Aorta (tissue), 5 donors: ENCODE measurements around the gene SHBG. TPM values are rescaled to one million over a fixed set of nuclear protein-coding genes. Genes with fewer than 3 reads are reported as not detected.

Source experiments
- ATAC-seq: fragments of 200-7000 bp; cut with Tn5 transposase; one replicate; pipeline ENCODE4 v1.9.1; 2022; ENCODE audit warnings: moderate library complexity; ENCODE audit not compliant: low FRiP score
- DNase-seq, 2 donors: peaks; one replicate each; pipeline ENCODE4 v3.0.0-alpha.2; 2020
- H3K27ac ChIP-seq, 2 donors: one replicate each; pipeline ENCODE4 v1.5.1; 2013; ENCODE audit warnings: low read length in 2 of 2, mild to moderate bottlenecking in 2 of 2, moderate library complexity in 2 of 2, control low read depth in 1 of 2, inconsistent platforms in 1 of 2, low read depth in 1 of 2
- H3K27me3 ChIP-seq, 2 donors: one replicate each; pipeline ENCODE4 v1.6.1; 2013; ENCODE audit warnings: control low read depth in 1 of 2, low read length in 1 of 2, mild to moderate bottlenecking in 1 of 2, moderate library complexity in 1 of 2; ENCODE audit not compliant: insufficient read depth in 2 of 2, control insufficient read depth in 1 of 2
- H3K36me3 ChIP-seq, 2 donors: one replicate each; pipeline ENCODE4 v1.6.1; 2013; ENCODE audit warnings: control low read depth in 1 of 2, low read length in 1 of 2, mild to moderate bottlenecking in 1 of 2; ENCODE audit not compliant: insufficient read depth in 2 of 2, control insufficient read depth in 1 of 2
- H3K4me1 ChIP-seq, 2 donors: one replicate each; pipeline ENCODE4 v1.6.1; 2013; ENCODE audit warnings: low read length in 2 of 2, control low read depth in 1 of 2, mild to moderate bottlenecking in 1 of 2, moderate library complexity in 1 of 2; ENCODE audit not compliant: insufficient read depth in 2 of 2, control insufficient read depth in 1 of 2
- H3K4me3 ChIP-seq, 2 donors: one replicate each; pipeline ENCODE4 v1.5.1; 2013; ENCODE audit warnings: low read length in 2 of 2, control low read depth in 1 of 2, mild to moderate bottlenecking in 1 of 2
- H3K9me3 ChIP-seq: one replicate; pipeline ENCODE4 v1.6.1; 2013; ENCODE audit warnings: mild to moderate bottlenecking, low read length; ENCODE audit not compliant: control insufficient read depth
- WGBS, 2 donors: extraction: QIAGEN DNeasy Blood & Tissue Kit; methylation state at CpG; one replicate each; pipeline ENCODE4 v1.1.7; 2013; 5-methylcytosine and 5-hydroxymethylcytosine counted together
- intact Hi-C, 2 donors: fragments of 100-400 bp; cut with DNase I; formaldehyde crosslinking; loops; one replicate each; pipeline versions ENCODE4 v1.14.2 to v1.15.0; 2022
- polyA plus RNA-seq, 2 donors: library from polyadenylated mRNA; stranded (reverse); fragments of 200-250 nt; gene quantifications; one replicate each; pipeline ENCODE4 v1.2.3, GENCODE V29; 2013
- total RNA-seq, 2 donors: library from RNA; stranded (reverse); fragmentation: NEBNext Ultra II Directional; extraction: Animal tissue kit (Norgen Biotek cat#: 25700); gene quantifications; one replicate each; pipeline ENCODE4 v1.2.1, GENCODE V29; 2021
- donor health status: healthy with polysubstance abuse.
- donor health status: Bipolar disorder and iron deficiency.
- donor health status: DM: no; HTN: no; CAD: no.
- donor health status: DM: no; HTN: no; CAD: no.
- donor health status: DM: yes; HTN: yes; CAD: no.

SHBG gene
- total and polyA plus RNA-seq, 4 donors: 0.20 to 0.33 TPM; not detected in 2

GRCh38 chr17:7651097-7651664, 21.2 kb downstream of the SHBG start:
- intact Hi-C loops: no loop called here
- Histone ChIP-seq H3K36me3 (no peaks in the 10 kb centered on the region), H3K4me1 (no peaks in the 10 kb centered on the region)

GRCh38 chr17:7651665-7652387, 21.9 kb downstream of the SHBG start:
- ATAC-seq: no peak
- H3K9me3 ChIP-seq: peaks cover 2% of the 10 kb centered on the region
- no peaks in the 10 kb centered on the region for H3K4me1 ChIP-seq
- no peak overlapping the region for H3K27ac ChIP-seq
- intact Hi-C loops: no loop called here
- no peaks in the 10 kb centered on the region for H3K36me3 ChIP-seq
- DNase-seq: peak in 1 of 2 donors; percentile 72
- peak overlapping the region in 1 of 2 donors; percentile 1 for H3K4me3 ChIP-seq
- H3K27me3 ChIP-seq: no peaks in the 10 kb centered on the region
- 2 to 5% methylated on average over 33 to 54 of the region's 54 CpGs for WGBS, 2 donors

More at GRCh38 chr17:7651097-7651664, 21.2 kb downstream of the SHBG start:
- 1% methylated on average over 43 to 45 of the region's 45 CpGs for WGBS, 2 donors
- Histone ChIP-seq H3K4me3 (peak overlapping the region in 1 of 2 donors; percentile 1), H3K9me3 (peaks cover 2% of the 10 kb centered on the region), H3K27me3 (no peaks in the 10 kb centered on the region), H3K27ac (no peak overlapping the region)
- DNase-seq (peak in 1 of 2 donors; percentile 66), ATAC-seq (no peak)

GRCh38 chr17:7652388-7653356, 22.7 kb downstream of the SHBG start:
- Histone ChIP-seq H3K27ac (no peak overlapping the region), H3K36me3 (no peaks in the 10 kb centered on the region), H3K9me3 (no peaks in the 10 kb centered on the region), H3K4me1 (peaks cover 0 to 3% of the 10 kb centered on the region in 2 donors), H3K27me3 (no peaks in the 10 kb centered on the region), H3K4me3 (no peak overlapping the region)
- 35 to 37% methylated on average over 12 of the region's 12 CpGs for WGBS, 2 donors
- ATAC-seq (no peak), DNase-seq (no peak)
- intact Hi-C loops: no loop called here

GRCh38 chr17:7654832-7655540, 25.1 kb downstream of the SHBG start:
- intact Hi-C loops: no loop called here
- Histone ChIP-seq H3K4me3 (no peak overlapping the region), H3K27me3 (no peaks in the 10 kb centered on the region), H3K36me3 (no peaks in the 10 kb centered on the region), H3K4me1 (peaks cover 0 to 3% of the 10 kb centered on the region in 2 donors), H3K27ac (no peak overlapping the region), H3K9me3 (no peaks in the 10 kb centered on the region)
- no peak for ATAC-seq
- DNase-seq: no peak
- WGBS, 2 donors: 81 to 82% methylated on average over 16 of the region's 16 CpGs

- Histone ChIP-seq H3K4me1 (peaks cover 0 to 3% of the 10 kb centered on the region in 2 donors), H3K4me3 (no peak overlapping the region), H3K9me3 (no peaks in the 10 kb centered on the region), H3K36me3 (no peaks in the 10 kb centered on the region), H3K27ac (no peak overlapping the region), H3K27me3 (no peaks in the 10 kb centered on the region)
- WGBS, 2 donors: 89 to 90% methylated on average over 17 of the region's 17 CpGs
- DNase-seq: no peak
- ATAC-seq: no peak
- intact Hi-C loops: no loop called here
Measured at GRCh38 chr17:7655541-7655840, 25.6 kb downstream of the SHBG start.

GRCh38 chr17:7656958-7657609, 27.1 kb downstream of the SHBG start:
- no peaks in the 10 kb centered on the region for H3K36me3 ChIP-seq
- DNase-seq: peak; percentile 60 to 75
- H3K9me3 ChIP-seq: no peaks in the 10 kb centered on the region
- H3K27me3 ChIP-seq: no peaks in the 10 kb centered on the region
- H3K27ac ChIP-seq: no peak overlapping the region
- 14 to 16% methylated on average over 10 of the region's 10 CpGs for WGBS, 2 donors
- intact Hi-C loops: no loop called here
- H3K4me3 ChIP-seq: no peak overlapping the region
- ATAC-seq: peak; percentile 58
- peaks cover 0 to 3% of the 10 kb centered on the region in 2 donors for H3K4me1 ChIP-seq

GRCh38 chr17:7667656-7668406, 37.9 kb downstream of the SHBG start:
- H3K9me3 ChIP-seq: no peaks in the 10 kb centered on the region
- DNase-seq: no peak
- H3K27me3 ChIP-seq: no peaks in the 10 kb centered on the region
- intact Hi-C loops: no loop called here
- no peak for ATAC-seq
- no peaks in the 10 kb centered on the region for H3K4me1 ChIP-seq
- 69 to 72% methylated on average over 10 of the region's 10 CpGs for WGBS, 2 donors
- no peak overlapping the region for H3K4me3 ChIP-seq
- H3K36me3 ChIP-seq: peaks cover 2 to 8% of the 10 kb centered on the region in 2 donors
- no peak overlapping the region for H3K27ac ChIP-seq
